Naive thymus-derived CD4-positive, alpha-beta T cell (primary cell): ENCODE measurements around the gene SLIT3. TPM values are rescaled to one million over a fixed set of nuclear protein-coding genes. Genes with fewer than 3 reads are reported as not detected.

ENCODE experiments used
- ATAC-seq: fragments of 150-1000 bp; cut with Tn5 transposase; 2 replicates; pipeline ENCODE4 v1.10.0; 2021; ENCODE audit warnings: mild to moderate bottlenecking, moderate library complexity
- CTCF ChIA-PET: fragments of 350-600 bp; sonication (Branson Sonifier 250); formaldehyde crosslinking; loops from one replicate; lab custom pipeline; 2021; ENCODE audit warnings: antibody characterized with exemption; lab: Charles Lee
- POLR2A ChIA-PET: fragments of 350-600 bp; sonication (Branson Sonifier 250); formaldehyde crosslinking; loops from one replicate; lab custom pipeline; 2021; ENCODE audit warnings: antibody characterized with exemption, inconsistent platforms; lab: Charles Lee
- DNase-seq, 9 donors: peaks; one replicate each; pipeline versions ENCODE4 v3.0.0 to v3.0.0-alpha.2; 2020 to 2022; ENCODE audit warnings: mixed read lengths in 1 of 9
- H3K27ac ChIP-seq: one replicate; pipeline ENCODE4 v1.7.0; 2013; ENCODE audit warnings: mild to moderate bottlenecking, low read depth, low read length, moderate library complexity
- H3K27me3 ChIP-seq, 2 donors: one replicate each; pipeline ENCODE4 v1.7.0; 2013; ENCODE audit warnings: low read length in 2 of 2, mild to moderate bottlenecking in 2 of 2, moderate library complexity in 2 of 2; ENCODE audit not compliant: control insufficient read depth in 2 of 2, insufficient read depth in 2 of 2
- H3K36me3 ChIP-seq, 3 experiments: 1 replicate in 2 of 3; 2 replicates in 1 of 3; pipeline ENCODE4 v1.7.0; 2013; ENCODE audit warnings: low read length in 3 of 3, mild to moderate bottlenecking in 3 of 3, moderate library complexity in 1 of 3; ENCODE audit not compliant: insufficient read depth in 3 of 3, control insufficient read depth in 2 of 3
- H3K4me1 ChIP-seq, 2 donors: one replicate each; pipeline ENCODE4 v1.7.0; 2013; ENCODE audit warnings: low read length in 2 of 2, mild to moderate bottlenecking in 2 of 2, moderate library complexity in 1 of 2; ENCODE audit not compliant: control insufficient read depth in 2 of 2, insufficient read depth in 2 of 2
- H3K4me3 ChIP-seq: 2 replicates; pipeline ENCODE4 v1.7.0; 2013; ENCODE audit warnings: mild to moderate bottlenecking, low read length
- H3K9me3 ChIP-seq, 3 experiments: 1 replicate in 2 of 3; 2 replicates in 1 of 3; pipeline ENCODE4 v1.7.0; 2013; ENCODE audit warnings: low read length in 3 of 3; ENCODE audit not compliant: control insufficient read depth in 2 of 3
- H3K27ac Mint-ChIP-seq, 9 donors: one replicate each; pipeline ENCODE4 v1.8.0; 2020 to 2022; ENCODE audit warnings: mixed read lengths in 9 of 9, mild to moderate bottlenecking in 8 of 9, moderate library complexity in 5 of 9, inconsistent platforms in 2 of 9
- H3K27me3 Mint-ChIP-seq, 5 donors: one replicate each; pipeline ENCODE4 v1.8.0; 2021 to 2022; ENCODE audit warnings: mixed read lengths in 5 of 5, mild to moderate bottlenecking in 1 of 5
- H3K36me3 Mint-ChIP-seq, 5 donors: one replicate each; pipeline ENCODE4 v1.8.0; 2020 to 2022; ENCODE audit warnings: mixed read lengths in 5 of 5, mild to moderate bottlenecking in 3 of 5, inconsistent platforms in 1 of 5
- H3K4me1 Mint-ChIP-seq, 7 donors: one replicate each; pipeline ENCODE4 v1.8.0; 2020 to 2022; ENCODE audit warnings: mixed read lengths in 7 of 7, mild to moderate bottlenecking in 3 of 7, inconsistent platforms in 1 of 7
- H3K4me3 Mint-ChIP-seq, 10 donors: one replicate each; pipeline ENCODE4 v1.8.0; 2020 to 2022; ENCODE audit warnings: mild to moderate bottlenecking in 10 of 10, mixed read lengths in 10 of 10, moderate library complexity in 6 of 10, inconsistent platforms in 2 of 10
- H3K9me3 Mint-ChIP-seq, 11 donors: one replicate each; pipeline ENCODE4 v1.8.0; 2020 to 2022; ENCODE audit warnings: mixed read lengths in 11 of 11, mild to moderate bottlenecking in 4 of 11, inconsistent platforms in 1 of 11, moderate library complexity in 1 of 11
- intact Hi-C, 2 donors: fragments of 100-400 bp; cut with micrococcal nuclease; formaldehyde crosslinking; loops; one replicate each; pipeline ENCODE4 v1.15.1; 2023
- polyA plus RNA-seq, 2 donors: library from polyadenylated mRNA; unstranded; fragments of 300-500 nt; fragmentation: Illumina TruSeq; gene quantifications; one replicate each; pipeline ENCODE4 v1.2.3, GENCODE V29; 2021
- total RNA-seq, 6 experiments: library from RNA in 5 of 6; stranded (reverse) in 5 of 6; gene quantifications; 1 replicate in 5 of 6; 2 replicates in 1 of 6; pipeline ENCODE4 v1.2.3 and lab custom pipeline; 2021 to 2026

The SLIT3 gene
- total and polyA plus RNA-seq, 7 experiments from 2014 or later, result 0.34 TPM; not detected in 6

- Histone ChIP-seq H3K9me3 (no peaks in the 10 kb centered on the region), H3K27ac (no peak overlapping the region), H3K4me1 (no peaks in the 10 kb centered on the region), H3K36me3 (no peaks in the 10 kb centered on the region), H3K27me3 (no peaks in the 10 kb centered on the region), H3K4me3 (no peak overlapping the region)
- H3K27me3 Mint-ChIP-seq, result peaks cover 0 to 12% (median 10%) of the 10 kb centered on the region in 5 donors
- no peak for DNase-seq
- intact Hi-C loops, result no loop called here
- no peak overlapping the region for H3K4me3 Mint-ChIP-seq
- no peak overlapping the region for H3K27ac Mint-ChIP-seq
- no peaks in the 10 kb centered on the region for H3K4me1 Mint-ChIP-seq
- POLR2A ChIA-PET, result no interaction called here
- ATAC-seq, result no peak
- CTCF ChIA-PET, result no interaction called here
- peaks cover 0 to 1% (median 0%) of the 10 kb centered on the region in 11 donors for H3K9me3 Mint-ChIP-seq
- H3K36me3 Mint-ChIP-seq, result no peaks in the 10 kb centered on the region
These were observed 409.8 kb downstream of the SLIT3 start for GRCh38 chr5:168890816-168891812.

DNA sequence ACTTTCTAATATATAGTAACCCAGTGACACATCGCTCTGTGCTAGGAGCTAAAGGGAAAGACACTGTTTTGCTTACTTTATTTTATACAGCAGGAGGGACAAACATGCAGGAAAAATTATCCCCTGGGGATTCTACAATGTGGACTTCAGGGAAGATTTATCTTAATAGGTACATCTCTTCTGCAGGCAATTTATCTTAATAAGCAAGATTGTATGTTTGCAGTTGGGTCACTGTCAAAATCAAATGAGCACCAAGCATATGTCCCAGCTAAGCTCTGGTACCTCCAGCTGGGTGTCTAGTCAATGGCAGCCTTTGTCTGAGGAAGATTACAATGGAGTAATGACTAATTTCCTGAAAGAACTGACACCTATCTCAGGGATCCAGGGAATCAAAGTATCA, 411.9 kb downstream of the SLIT3 start:
- H3K27me3 ChIP-seq, result no peaks in the 10 kb centered on the region
- H3K27ac Mint-ChIP-seq, result no peak overlapping the region
- H3K9me3 ChIP-seq, result no peaks in the 10 kb centered on the region
- H3K27ac ChIP-seq, result no peak overlapping the region
- no peak for ATAC-seq
- peaks cover 0 to 8% (median 8%) of the 10 kb centered on the region in 5 donors for H3K27me3 Mint-ChIP-seq
- no peak for DNase-seq
- intact Hi-C loops, result no loop called here
- no peak overlapping the region for H3K4me3 Mint-ChIP-seq
- ChIA-PET POLR2A (no interaction called here), CTCF (no interaction called here)
- H3K36me3 Mint-ChIP-seq, result no peaks in the 10 kb centered on the region
- no peaks in the 10 kb centered on the region for H3K9me3 Mint-ChIP-seq
- H3K4me1 ChIP-seq, result no peaks in the 10 kb centered on the region
- no peak overlapping the region for H3K4me3 ChIP-seq
- H3K4me1 Mint-ChIP-seq, result no peaks in the 10 kb centered on the region
- H3K36me3 ChIP-seq, result no peaks in the 10 kb centered on the region

- CTCF ChIA-PET, result no interaction called here
- H3K27me3 Mint-ChIP-seq, result peaks cover 0 to 8% (median 8%) of the 10 kb centered on the region in 5 donors
- H3K36me3 Mint-ChIP-seq, result no peaks in the 10 kb centered on the region
- Histone ChIP-seq H3K4me1 (no peaks in the 10 kb centered on the region), H3K36me3 (no peaks in the 10 kb centered on the region), H3K27ac (no peak overlapping the region), H3K27me3 (no peaks in the 10 kb centered on the region), H3K9me3 (no peaks in the 10 kb centered on the region), H3K4me3 (no peak overlapping the region)
- no peaks in the 10 kb centered on the region for H3K9me3 Mint-ChIP-seq
- no peak overlapping the region for H3K27ac Mint-ChIP-seq
- H3K4me3 Mint-ChIP-seq, result no peak overlapping the region
- POLR2A ChIA-PET, result no interaction called here
- DNase-seq (no peak), ATAC-seq (no peak)
- intact Hi-C loops, result no loop called here
- H3K4me1 Mint-ChIP-seq, result no peaks in the 10 kb centered on the region
These were observed 413.0 kb downstream of the SLIT3 start for GRCh38 chr5:168887931-168888330.

DNA sequence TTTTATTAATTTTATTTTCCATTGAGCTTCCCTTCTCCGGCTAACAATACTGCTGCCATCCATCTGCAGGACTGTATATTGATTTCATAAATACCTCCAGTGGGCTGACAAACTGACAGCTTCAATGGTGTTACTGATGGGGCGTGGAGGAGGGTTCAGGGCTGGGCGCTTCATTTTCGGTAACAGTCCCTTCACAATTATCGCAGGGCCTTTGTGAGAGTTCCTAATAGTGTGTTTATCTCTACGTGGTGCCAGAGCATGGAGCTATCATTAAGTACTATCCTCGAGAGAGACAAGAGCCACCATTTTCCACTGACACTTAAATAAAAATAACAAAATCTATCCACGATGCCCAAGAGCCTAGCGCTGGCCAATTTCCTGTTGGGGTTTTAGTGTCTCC, 414.8 kb downstream of the SLIT3 start:
- Mint-ChIP-seq H3K36me3 (no peaks in the 10 kb centered on the region), H3K9me3 (no peaks in the 10 kb centered on the region), H3K27ac (no peak overlapping the region), H3K27me3 (peaks cover 0 to 8% (median 5%) of the 10 kb centered on the region in 5 donors), H3K4me3 (no peak overlapping the region), H3K4me1 (no peaks in the 10 kb centered on the region)
- intact Hi-C loops, result no loop called here
- Histone ChIP-seq H3K4me1 (no peaks in the 10 kb centered on the region), H3K4me3 (no peak overlapping the region), H3K27ac (no peak overlapping the region), H3K27me3 (no peaks in the 10 kb centered on the region), H3K9me3 (no peaks in the 10 kb centered on the region), H3K36me3 (no peaks in the 10 kb centered on the region)
- ChIA-PET CTCF (no interaction called here), POLR2A (no interaction called here)
- ATAC-seq (no peak), DNase-seq (no peak)

- H3K27ac Mint-ChIP-seq, result no peak overlapping the region
- Histone ChIP-seq H3K4me3 (no peak overlapping the region), H3K9me3 (no peaks in the 10 kb centered on the region), H3K27me3 (no peaks in the 10 kb centered on the region), H3K36me3 (no peaks in the 10 kb centered on the region), H3K27ac (no peak overlapping the region), H3K4me1 (no peaks in the 10 kb centered on the region)
- ATAC-seq (no peak), DNase-seq (no peak)
- peaks cover 0 to 8% (median 5%) of the 10 kb centered on the region in 5 donors for H3K27me3 Mint-ChIP-seq
- ChIA-PET CTCF (no interaction called here), POLR2A (no interaction called here)
- no peaks in the 10 kb centered on the region for H3K9me3 Mint-ChIP-seq
- H3K36me3 Mint-ChIP-seq, result no peaks in the 10 kb centered on the region
- H3K4me1 Mint-ChIP-seq, result no peaks in the 10 kb centered on the region
- no peak overlapping the region for H3K4me3 Mint-ChIP-seq
- intact Hi-C loops, result no loop called here
These were observed 415.4 kb downstream of the SLIT3 start for GRCh38 chr5:168885324-168886120.

GRCh38 chr5:168883991-168884390, 416.9 kb downstream of the SLIT3 start:
- intact Hi-C loops, result no loop called here

More at GRCh38 chr5:168883991-168884390, 416.9 kb downstream of the SLIT3 start:
- no peak overlapping the region for H3K27ac ChIP-seq
- Mint-ChIP-seq H3K4me3 (no peak overlapping the region), H3K27me3 (peaks cover 0 to 16% (median 5%) of the 10 kb centered on the region in 5 donors), H3K27ac (no peak overlapping the region), H3K9me3 (no peaks in the 10 kb centered on the region), H3K36me3 (no peaks in the 10 kb centered on the region), H3K4me1 (no peaks in the 10 kb centered on the region)
- POLR2A ChIA-PET, result no interaction called here
- no peak overlapping the region for H3K4me3 ChIP-seq
- DNase-seq (no peak), ATAC-seq (no peak)
- no peaks in the 10 kb centered on the region for H3K27me3 ChIP-seq
- H3K4me1 ChIP-seq, result no peaks in the 10 kb centered on the region
- no peaks in the 10 kb centered on the region for H3K36me3 ChIP-seq
- H3K9me3 ChIP-seq, result no peaks in the 10 kb centered on the region
- CTCF ChIA-PET, result no interaction called here
